Measurements from ENCODE around the gene SEC14L2. TPM values are rescaled to one million over a fixed set of nuclear protein-coding genes. Genes with fewer than 3 reads are reported as not detected.

The SEC14L2 gene
- total RNA-seq (2021; ENCODE audit: unreplicated experiment) (33.5 TPM), Bru-seq, nascent RNA (percentile 68 among the genes with signal in this experiment), BruChase-seq, experiment 1, labeled RNA remaining after a 6-hour chase (percentile 73 among the genes with signal in this experiment), BruChase-seq, experiment 2, labeled RNA remaining after a 2-hour chase (percentile 68 among the genes with signal in this experiment)
- polyA plus RNA-seq (2012), result 31.0 and 34.2 TPM in 2 replicates
- long read RNA-seq, full-length matches to known transcripts, result 23 of 35 reads
- long read RNA-seq, partial matches to known transcripts, result 5 of 35 reads
- long read RNA-seq, other reads (novel, unspliced or antisense), result 7 of 35 reads

DNA sequence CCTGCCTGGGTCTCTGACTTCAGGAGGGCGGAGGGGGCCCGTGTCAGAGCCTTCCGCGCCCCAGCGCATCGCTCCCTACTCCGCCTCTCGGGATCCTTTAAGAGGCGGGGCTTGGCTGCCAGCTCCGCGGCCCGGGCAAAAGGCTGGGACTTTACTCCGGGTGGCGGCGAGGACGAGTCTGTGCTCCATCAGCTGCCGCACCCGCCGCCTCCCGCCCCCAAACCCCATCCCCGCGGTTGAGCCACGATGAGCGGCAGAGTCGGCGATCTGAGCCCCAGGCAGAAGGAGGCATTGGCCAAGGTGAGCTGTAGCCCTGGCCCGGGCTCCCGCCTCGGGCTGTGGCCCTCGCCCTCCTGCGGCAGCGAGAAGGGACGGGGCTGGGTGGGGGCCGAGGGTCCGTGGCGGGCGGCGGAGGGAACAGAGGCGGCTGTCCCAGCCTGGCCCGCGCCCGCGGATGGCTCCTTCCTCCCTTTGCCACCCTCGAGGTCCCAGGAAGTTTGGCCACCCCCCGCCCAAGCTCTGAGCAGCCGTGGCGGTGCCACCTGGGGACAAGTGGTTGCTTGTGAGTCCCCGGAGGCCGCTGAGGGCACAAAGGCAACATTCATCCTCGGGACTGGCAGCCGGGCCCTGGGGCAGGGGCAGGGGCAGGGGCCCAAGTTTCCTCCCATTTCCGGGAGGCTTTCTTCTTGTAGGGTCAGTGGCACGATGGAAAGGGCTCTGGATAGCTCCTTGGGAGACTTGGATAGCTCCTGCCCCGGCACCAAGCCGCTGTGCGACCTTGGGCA is at the start of gene SEC14L2:
SEC14L2 (plus strand) TSS at position 148 of the 785 bp plus-strand sequence; CDS start at position 247, 99 bp downstream.
- Histone ChIP-seq H2AFZ (ENCODE audit: low read depth, low read length, poor library complexity, severe bottlenecking) (no peak within 1 kb of the TSS), H3K4me1 (ENCODE audit: control insufficient read depth in 1 of 2, insufficient read depth in 2 of 2, low read length in 2 of 2) (peaks cover 17 to 54% of the 10 kb centered on the region in 2 experiments; a peak in 3 of 4 replicates), H3K36me3 (ENCODE audit: control insufficient read depth in 1 of 2, insufficient read depth in 2 of 2, low read length in 2 of 2) (peaks cover 0 to 13% of the 10 kb centered on the region in 2 experiments; a peak in 1 of 4 replicates), H3K4me3 (replicated peaks in 1 of 2; ENCODE audit: low read depth in 1 of 2, low read length in 2 of 2) (peak within 1 kb of the TSS; percentile 80 to 94), H3K9ac (ENCODE audit: low read length) (peak within 1 kb of the TSS; percentile 91), H3K4me2 (ENCODE audit: low read length) (peak within 1 kb of the TSS; percentile 98), H3K9me2 (ENCODE audit: insufficient read depth) (no peaks in the 10 kb centered on the region), H3K27ac (ENCODE audit: low read depth, low read length) (peak within 1 kb of the TSS; percentile 57), H3K79me2 (ENCODE audit: insufficient read depth, low read length) (peaks cover 39% of the 10 kb centered on the region), H3K27me3 (ENCODE audit: insufficient read depth, low read length) (no peaks in the 10 kb centered on the region), H4K20me1 (ENCODE audit: insufficient read depth) (no peaks in the 10 kb centered on the region), H3K9me3 (ENCODE audit: control insufficient read depth in 1 of 2, insufficient read depth in 1 of 2, low read depth in 1 of 2, low read length in 2 of 2) (no peaks in the 10 kb centered on the region)
- DNase-seq (ENCODE audit: low read depth, low spot score) (peak; percentile 43), ATAC-seq (peak; percentile 92)
- TSS peak; percentile 54 for BruUV-seq (replicated peaks)
- ChIA-PET CTCF (interaction anchor here (0.8 to 2.6 kb wide), 3 partner anchors 9 to 109 kb away, joined by 3 to 14 read pairs (median 3); partner anchors contain the start of gene RNF215), RAD21 (ENCODE audit: low non-redundant PET in 1 of 2, low total read pairs in 2 of 2, uncharacterized antibody in 2 of 2, unreplicated experiment in 2 of 2) (interaction anchor here in 1 of 2 experiments (0.7 to 1.9 kb wide), 2 partner anchors 27 to 109 kb away, joined by 3 to 5 read pairs; no protein-coding TSS in a partner anchor), POLR2A (interaction anchor here (0.7 to 4.2 kb wide), 6 partner anchors 9 to 109 kb away, joined by 3 to 40 read pairs (median 4); partner anchors contain the start of genes CCDC157, MTFP1 and SF3A1)
- TF ChIP-seq POLR2AphosphoS5 (IDR thresholded peaks at IDR 0.05; ENCODE audit: low read depth, low read length), result peak; percentile 84
- no peak for TF ChIP-seq CBX3 (IDR thresholded peaks at IDR 0.05; ENCODE audit: low read depth)
- no peak for TF ChIP-seq JUND (IDR thresholded peaks at IDR 0.05)
- TF ChIP-seq, protein P1, sequence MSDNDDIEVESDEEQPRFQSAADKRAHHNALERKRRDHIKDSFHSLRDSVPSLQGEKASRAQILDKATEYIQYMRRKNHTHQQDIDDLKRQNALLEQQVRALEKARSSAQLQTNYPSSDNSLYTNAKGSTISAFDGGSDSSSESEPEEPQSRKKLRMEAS (IDR thresholded peaks at IDR 0.05), result peak; percentile 48; the same call in 1 of the 2 replicates
- peak; percentile 59; the same call in 1 of the 2 replicates for TF ChIP-seq SIN3A (IDR thresholded peaks at IDR 0.05; ENCODE audit: low read depth)
- peak; percentile 66; the same call in 1 of the 2 replicates for TF ChIP-seq ZFX (IDR thresholded peaks at IDR 0.05)
- no peak for TF ChIP-seq CEBPB (IDR thresholded peaks at IDR 0.05; ENCODE audit: low read depth)
- no peak for TF ChIP-seq EZH2 (IDR thresholded peaks at IDR 0.05)
- peak; percentile 42 for TF ChIP-seq TCF7L2 (IDR thresholded peaks at IDR 0.05; ENCODE audit: borderline replicate concordance, extremely low read depth, insufficient read depth, insufficient read length)
- TF ChIP-seq, protein P2, sequence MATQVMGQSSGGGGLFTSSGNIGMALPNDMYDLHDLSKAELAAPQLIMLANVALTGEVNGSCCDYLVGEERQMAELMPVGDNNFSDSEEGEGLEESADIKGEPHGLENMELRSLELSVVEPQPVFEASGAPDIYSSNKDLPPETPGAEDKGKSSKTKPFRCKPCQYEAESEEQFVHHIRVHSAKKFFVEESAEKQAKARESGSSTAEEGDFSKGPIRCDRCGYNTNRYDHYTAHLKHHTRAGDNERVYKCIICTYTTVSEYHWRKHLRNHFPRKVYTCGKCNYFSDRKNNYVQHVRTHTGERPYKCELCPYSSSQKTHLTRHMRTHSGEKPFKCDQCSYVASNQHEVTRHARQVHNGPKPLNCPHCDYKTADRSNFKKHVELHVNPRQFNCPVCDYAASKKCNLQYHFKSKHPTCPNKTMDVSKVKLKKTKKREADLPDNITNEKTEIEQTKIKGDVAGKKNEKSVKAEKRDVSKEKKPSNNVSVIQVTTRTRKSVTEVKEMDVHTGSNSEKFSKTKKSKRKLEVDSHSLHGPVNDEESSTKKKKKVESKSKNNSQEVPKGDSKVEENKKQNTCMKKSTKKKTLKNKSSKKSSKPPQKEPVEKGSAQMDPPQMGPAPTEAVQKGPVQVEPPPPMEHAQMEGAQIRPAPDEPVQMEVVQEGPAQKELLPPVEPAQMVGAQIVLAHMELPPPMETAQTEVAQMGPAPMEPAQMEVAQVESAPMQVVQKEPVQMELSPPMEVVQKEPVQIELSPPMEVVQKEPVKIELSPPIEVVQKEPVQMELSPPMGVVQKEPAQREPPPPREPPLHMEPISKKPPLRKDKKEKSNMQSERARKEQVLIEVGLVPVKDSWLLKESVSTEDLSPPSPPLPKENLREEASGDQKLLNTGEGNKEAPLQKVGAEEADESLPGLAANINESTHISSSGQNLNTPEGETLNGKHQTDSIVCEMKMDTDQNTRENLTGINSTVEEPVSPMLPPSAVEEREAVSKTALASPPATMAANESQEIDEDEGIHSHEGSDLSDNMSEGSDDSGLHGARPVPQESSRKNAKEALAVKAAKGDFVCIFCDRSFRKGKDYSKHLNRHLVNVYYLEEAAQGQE (IDR thresholded peaks at IDR 0.05; ENCODE audit: low read depth), result no peak
- peak; percentile 41 for TF ChIP-seq SP1 (IDR thresholded peaks at IDR 0.05; ENCODE audit: low read depth)
- TF ChIP-seq YY1 (IDR thresholded peaks at IDR 0.05; ENCODE audit: extremely low read depth, insufficient replicate concordance, low read depth, low read length), result no peak
- peak; percentile 47 for TF ChIP-seq POLR2A (IDR thresholded peaks at IDR 0.05; ENCODE audit: borderline replicate concordance, extremely low read depth, insufficient read depth, insufficient read length)
- intact Hi-C loops (cut with micrococcal nuclease), result no loop called here

All from HCT116 (cell line).